Stomach smooth muscle (tissue), 2 donors: ENCODE results near the gene ZDHHC18.

ENCODE experiments used
- H3K27ac ChIP-seq: one replicate; pipeline ENCODE4 v1.7.0; 2013; ENCODE audit warnings: mild to moderate bottlenecking, low read length, inconsistent platforms
- H3K27me3 ChIP-seq, 2 donors: one replicate each; pipeline ENCODE4 v1.7.0; 2013; ENCODE audit warnings: low read length in 2 of 2; ENCODE audit not compliant: insufficient read depth in 2 of 2, control insufficient read depth in 1 of 2
- H3K36me3 ChIP-seq, 2 donors: one replicate each; pipeline ENCODE4 v1.7.0; 2013; ENCODE audit warnings: low read length in 2 of 2; ENCODE audit not compliant: control insufficient read depth in 2 of 2, insufficient read depth in 2 of 2
- H3K4me1 ChIP-seq: one replicate; pipeline ENCODE4 v1.7.0; 2013; ENCODE audit warnings: low read length; ENCODE audit not compliant: control insufficient read depth, insufficient read depth
- H3K4me3 ChIP-seq, 2 donors: one replicate each; pipeline ENCODE4 v1.7.0; 2013; ENCODE audit warnings: low read length in 2 of 2
- H3K9ac ChIP-seq, 2 donors: one replicate each; pipeline ENCODE4 v1.7.0; 2013; ENCODE audit warnings: low read length in 2 of 2, mild to moderate bottlenecking in 1 of 2
- H3K9me3 ChIP-seq, 2 donors: one replicate each; pipeline ENCODE4 v1.7.0; 2013; ENCODE audit warnings: low read length in 2 of 2; ENCODE audit not compliant: control insufficient read depth in 2 of 2
- donor health status: healthy.
- donor health status: Pancreatic carcinoma.

ZDHHC18 gene

DNA sequence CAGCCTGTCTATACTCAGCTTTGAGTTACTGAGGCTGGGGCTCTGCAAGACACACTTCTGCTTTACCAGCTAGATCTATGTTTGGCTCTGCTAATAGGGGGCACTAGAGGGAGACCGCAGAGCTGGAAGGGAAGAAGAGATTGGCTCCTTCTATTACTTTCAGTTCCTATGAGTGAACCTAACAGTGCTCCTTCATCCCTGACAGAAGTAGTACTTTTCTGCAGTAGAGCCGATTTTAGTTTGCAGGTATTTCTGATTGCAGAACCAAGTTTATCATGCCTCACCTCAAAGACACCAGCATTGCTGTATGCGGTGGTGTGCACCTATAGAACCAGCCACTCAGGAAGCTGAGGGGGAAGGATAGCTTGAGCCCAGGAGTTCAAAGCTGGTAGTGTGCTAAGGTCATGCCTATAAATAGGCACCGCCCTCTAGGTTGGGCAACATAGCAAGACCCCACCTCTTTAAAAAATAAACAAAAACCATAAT lies 5.7 kb upstream of the ZDHHC18 start:
- H3K9ac ChIP-seq, result no peak overlapping the region
- H3K27ac ChIP-seq, result no peak overlapping the region
- no peak overlapping the region for H3K4me3 ChIP-seq
- H3K27me3 ChIP-seq, result no peaks in the 10 kb centered on the region
- H3K9me3 ChIP-seq, result no peaks in the 10 kb centered on the region
- H3K4me1 ChIP-seq, result peaks cover 6% of the 10 kb centered on the region
- H3K36me3 ChIP-seq, result no peaks in the 10 kb centered on the region

DNA sequence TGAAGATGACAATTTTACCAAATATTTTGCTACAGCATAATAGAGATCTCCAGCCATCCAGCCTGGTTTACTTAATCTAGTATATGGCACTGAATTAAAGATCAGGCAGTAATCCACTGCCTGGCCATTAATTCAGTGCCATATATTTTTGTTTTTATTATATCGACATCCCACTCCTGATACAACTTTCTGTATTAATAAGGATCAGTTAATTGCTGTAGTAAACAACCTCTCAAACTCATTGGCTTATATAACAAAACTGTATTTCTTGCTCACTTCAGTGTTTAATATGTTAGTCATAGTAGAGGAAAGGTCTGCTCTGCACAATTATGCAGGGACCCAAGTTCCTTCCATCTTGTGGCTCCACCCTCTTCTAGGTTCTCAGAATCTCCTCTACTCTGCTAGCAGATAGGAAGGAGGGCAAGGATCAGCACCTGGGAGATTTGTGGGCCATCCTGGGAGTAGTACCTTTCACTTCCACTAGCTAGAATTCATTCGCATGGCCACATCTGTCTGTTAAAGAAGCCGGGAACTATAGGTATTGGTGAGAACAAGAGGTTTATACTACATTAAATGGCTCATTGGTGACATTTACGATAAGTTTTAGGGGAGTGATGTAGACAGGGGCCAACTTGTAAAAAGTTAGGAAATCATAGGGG lies 3.6 kb upstream of the ZDHHC18 start:
- Histone ChIP-seq H3K27ac (no peak overlapping the region), H3K4me1 (peaks cover 17% of the 10 kb centered on the region), H3K36me3 (no peaks in the 10 kb centered on the region), H3K9me3 (no peaks in the 10 kb centered on the region), H3K9ac (no peak overlapping the region), H3K4me3 (no peak overlapping the region), H3K27me3 (no peaks in the 10 kb centered on the region)

DNA sequence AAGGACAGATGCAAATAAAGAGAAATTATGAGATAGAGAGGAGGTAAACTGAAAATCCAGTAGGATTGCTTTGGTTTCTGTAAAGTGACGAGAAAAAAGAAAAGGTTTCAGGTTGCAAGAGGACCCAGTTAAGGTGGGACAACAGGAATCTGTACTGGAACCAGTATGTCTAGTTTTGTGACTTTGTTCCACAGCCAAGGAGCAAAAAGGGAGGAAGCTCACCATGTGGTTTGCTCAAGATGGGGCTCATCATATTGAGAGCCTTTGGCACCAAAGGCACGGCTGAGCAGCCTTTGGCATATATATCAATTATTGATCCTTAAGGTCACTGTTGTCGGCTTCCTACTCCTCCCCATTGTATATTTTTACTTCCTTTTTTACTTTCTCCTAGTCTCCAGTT lies 1.8 kb upstream of the ZDHHC18 start:
- no peak overlapping the region for H3K27ac ChIP-seq
- no peak overlapping the region for H3K4me3 ChIP-seq
- H3K9ac ChIP-seq, result no peak overlapping the region
- H3K36me3 ChIP-seq, result peaks cover 0 to under 1% of the 10 kb centered on the region in 2 donors
- no peaks in the 10 kb centered on the region for H3K9me3 ChIP-seq
- peaks cover 27% of the 10 kb centered on the region for H3K4me1 ChIP-seq
- no peaks in the 10 kb centered on the region for H3K27me3 ChIP-seq

DNA sequence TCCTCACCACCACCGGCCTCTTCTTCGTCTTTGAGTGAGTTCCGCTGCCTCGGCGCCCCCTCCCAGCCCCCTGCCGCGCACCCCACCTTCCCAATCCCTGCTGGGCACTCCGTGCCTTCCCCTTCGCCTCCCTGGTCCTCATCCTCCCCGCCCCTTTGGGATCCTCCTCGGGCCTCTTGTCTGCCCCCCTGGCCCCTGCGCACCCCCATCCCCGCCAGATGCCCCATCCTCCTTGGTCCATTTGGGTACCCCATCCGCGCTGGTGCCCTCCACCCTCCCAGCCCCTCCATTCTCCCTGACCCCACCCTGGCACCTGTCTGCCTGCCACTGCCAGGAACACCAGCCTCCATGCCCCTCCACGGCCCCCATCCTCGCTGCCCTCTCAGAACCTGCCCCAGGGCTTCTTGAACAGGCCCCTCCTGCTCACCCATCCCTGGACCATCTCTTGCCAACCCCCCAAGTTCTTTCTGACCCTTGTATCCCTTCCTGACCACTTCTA lies 667 bp downstream of the ZDHHC18 start:
- Histone ChIP-seq H3K27ac (peak overlapping the region; percentile 49), H3K9me3 (no peaks in the 10 kb centered on the region), H3K9ac (peak overlapping the region; percentile 72), H3K4me1 (peaks cover 27% of the 10 kb centered on the region), H3K27me3 (no peaks in the 10 kb centered on the region), H3K4me3 (peak overlapping the region; percentile 72 to 76), H3K36me3 (peaks cover 5 to 6% of the 10 kb centered on the region in 2 donors)

DNA sequence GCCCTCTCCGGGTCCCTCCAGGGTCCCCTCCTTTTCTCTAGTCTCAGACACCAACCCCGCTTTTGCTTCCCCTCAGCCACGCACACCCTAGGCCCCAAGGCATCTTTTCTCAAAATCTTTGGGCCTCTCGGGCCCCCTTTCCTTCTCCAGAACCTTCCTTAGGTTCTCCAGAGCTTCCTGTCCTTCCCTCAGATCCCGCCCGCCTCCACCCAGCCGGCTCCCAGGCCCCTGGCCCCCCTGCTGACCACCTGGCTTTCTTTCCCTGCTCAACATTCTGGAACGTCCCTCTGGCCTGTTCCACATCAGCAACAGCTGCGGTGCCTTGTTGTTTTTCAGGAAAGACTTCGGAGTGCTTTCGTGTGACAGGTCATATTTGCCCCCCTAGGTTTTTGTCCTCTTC lies 1.2 kb downstream of the ZDHHC18 start:
- Histone ChIP-seq H3K36me3 (peaks cover 9 to 10% of the 10 kb centered on the region in 2 donors), H3K27me3 (no peaks in the 10 kb centered on the region), H3K9ac (peak overlapping the region; percentile 72), H3K9me3 (no peaks in the 10 kb centered on the region), H3K4me3 (peak overlapping the region; percentile 72 to 76), H3K4me1 (peaks cover 27% of the 10 kb centered on the region), H3K27ac (peak overlapping the region; percentile 49)

DNA sequence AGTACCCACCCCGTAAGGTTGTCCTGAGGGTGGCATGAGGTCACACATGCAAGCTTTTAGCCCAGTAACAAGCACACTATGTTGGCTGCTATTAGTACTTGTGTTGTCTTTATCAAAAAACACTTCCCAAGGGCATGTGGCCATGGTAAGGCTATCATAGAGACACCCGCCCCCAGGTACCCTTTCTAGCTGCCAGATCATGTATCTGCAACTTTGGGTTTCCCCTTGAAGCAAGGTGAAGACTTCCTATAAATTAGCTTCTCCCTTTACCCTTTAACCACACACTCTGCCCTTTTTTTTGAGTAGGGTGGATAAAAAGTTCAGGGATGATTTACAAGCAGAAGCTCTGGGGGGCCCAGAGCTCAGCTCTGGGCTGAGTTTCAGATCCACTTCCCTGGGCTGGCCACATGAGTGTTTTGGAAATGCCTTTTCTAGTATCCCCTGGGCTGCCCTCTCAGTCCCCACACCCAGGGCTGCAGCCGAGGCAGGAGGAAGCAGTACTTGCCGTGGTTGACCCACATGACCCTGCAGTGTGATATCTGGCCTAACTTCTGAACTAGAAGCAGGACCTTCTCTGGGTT lies 2.0 kb downstream of the ZDHHC18 start:
- Histone ChIP-seq H3K9me3 (no peaks in the 10 kb centered on the region), H3K27ac (peak overlapping the region; percentile 18), H3K9ac (peak overlapping the region; percentile 29 to 45), H3K36me3 (peaks cover 17 to 19% of the 10 kb centered on the region in 2 donors), H3K4me3 (no peak overlapping the region), H3K27me3 (no peaks in the 10 kb centered on the region), H3K4me1 (peaks cover 27% of the 10 kb centered on the region)

DNA sequence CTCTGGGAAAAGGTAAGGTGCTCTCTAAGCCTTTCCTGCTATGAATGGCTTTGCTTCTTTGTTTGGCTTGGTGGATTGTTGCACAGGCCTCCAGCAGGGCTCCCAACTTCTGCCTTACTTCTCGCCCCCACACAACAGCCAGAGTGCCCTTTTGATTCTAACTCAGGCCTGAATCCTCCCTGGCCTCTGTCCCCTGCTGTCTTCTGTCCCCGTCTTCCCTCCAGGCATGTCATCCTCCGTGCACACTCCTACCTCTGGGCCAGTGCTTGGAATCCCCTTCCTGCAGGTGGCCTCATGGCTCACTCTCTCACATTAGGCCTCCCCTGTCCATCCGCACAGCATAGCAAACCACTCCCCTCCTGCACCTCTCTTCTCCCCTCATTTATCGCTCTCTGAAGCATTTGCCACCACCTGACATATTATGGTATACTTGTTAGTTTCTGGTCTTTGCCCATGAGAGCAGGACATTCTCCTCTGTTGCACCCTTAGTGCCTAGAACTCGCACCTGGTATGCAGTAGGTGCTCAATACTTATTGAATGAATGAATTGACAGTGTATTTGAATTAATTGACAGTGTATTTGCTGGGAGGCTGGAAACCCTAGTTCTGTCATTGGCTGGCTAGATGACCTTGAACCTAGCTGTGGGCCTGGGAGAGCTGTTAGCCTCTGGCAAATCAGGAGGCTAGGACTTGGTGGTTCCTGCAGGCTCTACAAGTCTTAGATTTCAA lies 2.9 kb downstream of the ZDHHC18 start:
- Histone ChIP-seq H3K9me3 (no peaks in the 10 kb centered on the region), H3K9ac (no peak overlapping the region), H3K4me3 (no peak overlapping the region), H3K27ac (peak overlapping the region; percentile 18), H3K4me1 (peaks cover 27% of the 10 kb centered on the region), H3K36me3 (peaks cover 23 to 27% of the 10 kb centered on the region in 2 donors), H3K27me3 (no peaks in the 10 kb centered on the region)

DNA sequence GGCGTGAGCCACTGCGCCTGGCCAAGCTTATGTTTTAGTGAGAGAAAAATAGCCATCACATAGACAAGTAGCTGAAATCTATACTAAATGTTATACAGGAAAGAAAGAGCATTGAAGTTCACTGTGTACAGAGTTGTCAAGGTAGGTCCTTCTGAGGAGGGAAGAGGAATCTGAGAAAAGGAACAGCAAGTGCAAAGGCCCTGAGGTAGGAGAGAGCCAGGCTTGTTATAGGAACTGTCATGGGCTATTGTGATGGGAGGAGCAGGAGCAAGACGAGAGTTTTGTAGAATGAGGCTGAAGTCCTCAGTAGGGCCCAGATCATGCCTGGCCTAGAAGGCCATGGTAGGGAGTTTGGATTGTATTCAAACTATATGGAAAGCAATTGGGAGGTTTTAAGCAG lies 4.6 kb downstream of the ZDHHC18 start:
- Histone ChIP-seq H3K4me1 (peaks cover 19% of the 10 kb centered on the region), H3K9ac (no peak overlapping the region), H3K36me3 (peaks cover 32 to 35% of the 10 kb centered on the region in 2 donors), H3K9me3 (no peaks in the 10 kb centered on the region), H3K4me3 (no peak overlapping the region), H3K27ac (no peak overlapping the region), H3K27me3 (no peaks in the 10 kb centered on the region)

DNA sequence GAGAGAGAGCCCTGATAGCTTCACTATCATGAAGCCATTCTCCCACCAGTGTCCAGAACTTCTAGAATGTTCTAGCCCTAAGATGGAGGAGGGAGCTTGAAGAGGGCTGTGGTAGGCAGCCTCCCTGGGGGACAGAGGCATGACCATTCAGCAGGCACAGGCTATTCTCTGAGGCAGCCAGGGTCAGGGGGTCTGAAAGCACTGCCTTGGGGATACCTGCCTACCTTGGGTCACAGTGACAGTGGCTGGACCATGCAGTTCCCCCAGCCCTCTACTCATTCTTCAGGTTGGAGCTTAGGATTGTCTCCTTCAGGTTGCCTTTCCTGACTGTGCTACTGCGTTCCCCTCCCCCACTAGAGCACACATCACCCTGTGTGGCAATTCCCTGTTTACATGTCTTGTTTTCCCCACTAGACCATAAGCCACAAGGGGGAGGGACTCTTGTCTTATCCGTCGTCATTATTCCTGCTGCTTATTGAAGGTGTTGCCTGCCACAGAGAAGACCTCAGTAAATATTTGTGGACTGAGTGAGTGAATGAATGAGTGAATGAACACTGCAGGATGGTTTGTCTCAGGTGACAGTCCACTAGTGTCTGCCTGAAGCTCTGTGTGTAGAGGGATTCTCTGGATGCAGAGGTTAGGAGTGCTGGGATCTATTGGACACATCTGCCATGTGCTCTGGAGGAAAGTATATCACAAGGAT lies 5.2 kb downstream of the ZDHHC18 start:
- H3K4me1 ChIP-seq, result peaks cover 16% of the 10 kb centered on the region
- no peak overlapping the region for H3K9ac ChIP-seq
- H3K9me3 ChIP-seq, result no peaks in the 10 kb centered on the region
- H3K27ac ChIP-seq, result no peak overlapping the region
- no peaks in the 10 kb centered on the region for H3K27me3 ChIP-seq
- peaks cover 32 to 36% of the 10 kb centered on the region in 2 donors for H3K36me3 ChIP-seq
- H3K4me3 ChIP-seq, result no peak overlapping the region

DNA sequence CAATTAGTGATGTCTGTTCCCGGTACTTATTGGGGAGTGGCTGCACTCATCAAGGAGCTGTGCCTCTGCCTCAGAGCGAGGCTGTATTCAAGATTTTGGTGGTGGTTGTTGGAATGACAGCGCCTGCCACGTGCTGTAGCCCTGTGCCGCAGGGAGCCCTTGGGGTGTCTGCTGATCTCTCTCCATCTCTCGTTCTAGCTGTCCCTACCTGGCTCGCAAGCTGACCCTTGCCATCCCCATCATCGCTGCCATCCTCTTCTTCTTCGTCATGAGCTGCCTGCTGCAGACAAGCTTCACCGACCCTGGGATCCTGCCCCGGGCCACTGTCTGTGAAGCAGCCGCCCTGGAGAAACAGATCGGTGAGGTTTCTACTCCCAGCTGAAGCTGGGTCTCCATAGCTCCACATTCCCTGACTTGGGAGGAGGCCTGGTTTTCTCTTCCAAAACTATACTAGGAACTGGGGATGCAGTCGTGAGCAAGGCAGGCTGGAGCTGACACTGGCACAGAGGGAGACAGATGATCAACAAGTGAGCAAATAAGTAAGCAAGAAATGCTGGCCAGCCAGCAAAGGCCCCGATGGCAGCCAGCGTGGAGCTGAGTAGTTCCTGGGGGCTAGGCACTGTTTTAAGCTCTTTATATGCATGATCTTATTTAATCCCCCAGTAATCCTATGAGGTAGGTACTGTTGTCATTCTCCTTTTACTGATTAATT lies 5.9 kb downstream of the ZDHHC18 start:
- Histone ChIP-seq H3K9ac (no peak overlapping the region), H3K9me3 (no peaks in the 10 kb centered on the region), H3K36me3 (peaks cover 32 to 36% of the 10 kb centered on the region in 2 donors), H3K4me3 (no peak overlapping the region), H3K27me3 (no peaks in the 10 kb centered on the region), H3K27ac (no peak overlapping the region), H3K4me1 (peaks cover 14% of the 10 kb centered on the region)
